WTC11 (cell line): ENCODE measurements around the gene IQCE.

ENCODE experiments used
- CREB1 ChIP-seq: sonication (generic); formaldehyde crosslinking; IDR thresholded peaks from 2 replicates; pipeline ENCODE4 v1.8.0; 2023; ENCODE audit warnings: mild to moderate bottlenecking, missing genetic modification reagents
- CTCF ChIP-seq: fragments of 200-600 bp; IDR thresholded peaks from 2 replicates; pipeline ENCODE4 v1.8.0; 2022; ENCODE audit warnings: antibody characterized with exemption
- FOXP1 ChIP-seq: sonication (generic); formaldehyde crosslinking; IDR thresholded peaks from 2 replicates; pipeline ENCODE4 v1.8.0; 2022; ENCODE audit warnings: missing genetic modification reagents, mild to moderate bottlenecking, moderate library complexity, borderline replicate concordance
- MAX ChIP-seq: sonication (generic); formaldehyde crosslinking; IDR thresholded peaks from 2 replicates; pipeline ENCODE4 v1.8.0; 2022; ENCODE audit warnings: mild to moderate bottlenecking, missing genetic modification reagents
- TCF7 ChIP-seq: sonication (generic); formaldehyde crosslinking; IDR thresholded peaks from 2 replicates; pipeline ENCODE4 v1.8.0; 2022; ENCODE audit warnings: mild to moderate bottlenecking, low read depth, missing genetic modification reagents, moderate library complexity
- ZNF121 ChIP-seq: sonication (generic); formaldehyde crosslinking; IDR thresholded peaks from 2 replicates; pipeline ENCODE4 v1.8.0; 2023; ENCODE audit warnings: missing genetic modification reagents

GRCh38 chr7:2571409-2571808 is 12.6 kb downstream of the IQCE start:
- TF ChIP-seq MAX (CRISPR knock-in tag) (no peak), CTCF (no peak), ZNF121 (CRISPR knock-in tag) (no peak), CREB1 (CRISPR knock-in tag) (no peak), FOXP1 (CRISPR knock-in tag) (no peak), TCF7 (CRISPR knock-in tag) (no peak)
